H1 (cell line): ENCODE results near the gene TMEM272. TPM values are rescaled to one million over a fixed set of nuclear protein-coding genes. Genes with fewer than 3 reads are reported as not detected.

Source experiments
- BACH1 ChIP-seq: IDR thresholded peaks from 2 replicates; pipeline ENCODE4 v1.6.1; 2012; ENCODE audit warnings: low read length, improper control_type of control experiment
- BRCA1 ChIP-seq: IDR thresholded peaks from 2 replicates; pipeline ENCODE4 v1.6.1; 2012; ENCODE audit warnings: low read depth, low read length, improper control_type of control experiment
- CBX5 ChIP-seq: fragments of 300-800, 300-1000 bp; sonication (generic); IDR thresholded peaks from 2 replicates; pipeline ENCODE4 v1.7.1; 2016; ENCODE audit warnings: antibody characterized with exemption, low read length, low read depth
- CHD2 ChIP-seq: IDR thresholded peaks from 2 replicates; pipeline ENCODE4 v1.6.1; 2012; ENCODE audit warnings: low read length, improper control_type of control experiment
- RFX5 ChIP-seq: IDR thresholded peaks from 2 replicates; pipeline ENCODE4 v1.6.1; 2011; ENCODE audit warnings: low read depth, low read length, improper control_type of control experiment, borderline replicate concordance
- RXRA ChIP-seq: IDR thresholded peaks from 2 replicates; pipeline ENCODE4 v1.6.1; 2011; ENCODE audit warnings: low read depth, mild to moderate bottlenecking, low read length, moderate library complexity; ENCODE audit not compliant: insufficient read depth
- TAF7 ChIP-seq: optimal IDR thresholded peaks from 2 replicates; pipeline ENCODE3; 2011; ENCODE audit warnings: low read depth, mild to moderate bottlenecking, inconsistent platforms, low read length, moderate library complexity, borderline replicate concordance
- YY1 ChIP-seq: IDR thresholded peaks from 2 replicates; pipeline ENCODE4 v1.6.1; 2011; ENCODE audit warnings: low read depth, mild to moderate bottlenecking, low read length
- ZNF274 ChIP-seq: IDR thresholded peaks from 2 replicates; pipeline ENCODE4 v1.7.0; 2012; ENCODE audit warnings: low read length, borderline replicate concordance; ENCODE audit errors: extremely low read depth
- polyA plus RNA-seq, 7 experiments: library from polyadenylated mRNA; depleted of rRNA in 3 of 7; stranded (reverse) in 5 of 7; unstranded in 2 of 7; fragments of >200 nt in 5 of 7; fragments of 200-250 nt in 2 of 7; gene quantifications; 1 replicate in 5 of 7; 2 replicates in 1 of 7; 4 replicates in 1 of 7; pipeline versions ENCODE4 v1.2.1 to v1.2.3, GENCODE V29; 2011 to 2013; ENCODE audit warnings: missing spikeins in 2 of 7, mixed read lengths in 2 of 7
- total RNA-seq: library from RNA; stranded (reverse); fragmentation: NEBNext Ultra II Directional; extraction: Animal tissue kit (Norgen Biotek cat#: 25700); gene quantifications from 2 replicates; pipeline ENCODE4 v1.2.1, GENCODE V29; 2021
- TF ChIP-seq, protein P1 (sequence below): fragments of 300-600 bp; sonication (generic); IDR thresholded peaks from 2 replicates; pipeline ENCODE4 v1.7.1; 2012; ENCODE audit warnings: low read length, moderate library complexity, mild to moderate bottlenecking, inconsistent platforms; ENCODE audit not compliant: insufficient replicate concordance

TMEM272 gene
- total and polyA plus RNA-seq, 2 of the 8 experiments (the other 6 are each of a cell fraction or from before 2014, with no cell fraction given) = 0.05 TPM; not detected in 1

DNA sequence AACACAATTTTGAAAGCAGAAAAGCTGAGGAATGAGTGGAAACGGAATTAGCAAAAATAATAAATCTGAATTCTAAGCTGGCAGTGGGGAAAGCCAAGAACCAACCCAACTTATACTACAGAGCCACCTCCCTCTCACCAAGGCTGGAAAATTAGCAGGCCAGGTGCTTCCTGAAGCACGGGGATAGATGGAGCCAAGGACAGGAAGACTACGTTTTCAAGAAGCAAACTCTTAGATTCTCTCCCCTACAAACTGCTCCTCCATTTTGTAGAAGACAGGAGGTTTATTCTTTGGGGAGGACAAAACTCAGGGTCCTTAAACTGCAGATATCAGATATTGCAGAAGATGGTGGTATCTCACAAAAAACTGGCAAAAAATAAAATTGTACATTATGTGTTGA is 25.6 kb upstream of the TMEM272 start (continued):
- TF ChIP-seq, protein P1, sequence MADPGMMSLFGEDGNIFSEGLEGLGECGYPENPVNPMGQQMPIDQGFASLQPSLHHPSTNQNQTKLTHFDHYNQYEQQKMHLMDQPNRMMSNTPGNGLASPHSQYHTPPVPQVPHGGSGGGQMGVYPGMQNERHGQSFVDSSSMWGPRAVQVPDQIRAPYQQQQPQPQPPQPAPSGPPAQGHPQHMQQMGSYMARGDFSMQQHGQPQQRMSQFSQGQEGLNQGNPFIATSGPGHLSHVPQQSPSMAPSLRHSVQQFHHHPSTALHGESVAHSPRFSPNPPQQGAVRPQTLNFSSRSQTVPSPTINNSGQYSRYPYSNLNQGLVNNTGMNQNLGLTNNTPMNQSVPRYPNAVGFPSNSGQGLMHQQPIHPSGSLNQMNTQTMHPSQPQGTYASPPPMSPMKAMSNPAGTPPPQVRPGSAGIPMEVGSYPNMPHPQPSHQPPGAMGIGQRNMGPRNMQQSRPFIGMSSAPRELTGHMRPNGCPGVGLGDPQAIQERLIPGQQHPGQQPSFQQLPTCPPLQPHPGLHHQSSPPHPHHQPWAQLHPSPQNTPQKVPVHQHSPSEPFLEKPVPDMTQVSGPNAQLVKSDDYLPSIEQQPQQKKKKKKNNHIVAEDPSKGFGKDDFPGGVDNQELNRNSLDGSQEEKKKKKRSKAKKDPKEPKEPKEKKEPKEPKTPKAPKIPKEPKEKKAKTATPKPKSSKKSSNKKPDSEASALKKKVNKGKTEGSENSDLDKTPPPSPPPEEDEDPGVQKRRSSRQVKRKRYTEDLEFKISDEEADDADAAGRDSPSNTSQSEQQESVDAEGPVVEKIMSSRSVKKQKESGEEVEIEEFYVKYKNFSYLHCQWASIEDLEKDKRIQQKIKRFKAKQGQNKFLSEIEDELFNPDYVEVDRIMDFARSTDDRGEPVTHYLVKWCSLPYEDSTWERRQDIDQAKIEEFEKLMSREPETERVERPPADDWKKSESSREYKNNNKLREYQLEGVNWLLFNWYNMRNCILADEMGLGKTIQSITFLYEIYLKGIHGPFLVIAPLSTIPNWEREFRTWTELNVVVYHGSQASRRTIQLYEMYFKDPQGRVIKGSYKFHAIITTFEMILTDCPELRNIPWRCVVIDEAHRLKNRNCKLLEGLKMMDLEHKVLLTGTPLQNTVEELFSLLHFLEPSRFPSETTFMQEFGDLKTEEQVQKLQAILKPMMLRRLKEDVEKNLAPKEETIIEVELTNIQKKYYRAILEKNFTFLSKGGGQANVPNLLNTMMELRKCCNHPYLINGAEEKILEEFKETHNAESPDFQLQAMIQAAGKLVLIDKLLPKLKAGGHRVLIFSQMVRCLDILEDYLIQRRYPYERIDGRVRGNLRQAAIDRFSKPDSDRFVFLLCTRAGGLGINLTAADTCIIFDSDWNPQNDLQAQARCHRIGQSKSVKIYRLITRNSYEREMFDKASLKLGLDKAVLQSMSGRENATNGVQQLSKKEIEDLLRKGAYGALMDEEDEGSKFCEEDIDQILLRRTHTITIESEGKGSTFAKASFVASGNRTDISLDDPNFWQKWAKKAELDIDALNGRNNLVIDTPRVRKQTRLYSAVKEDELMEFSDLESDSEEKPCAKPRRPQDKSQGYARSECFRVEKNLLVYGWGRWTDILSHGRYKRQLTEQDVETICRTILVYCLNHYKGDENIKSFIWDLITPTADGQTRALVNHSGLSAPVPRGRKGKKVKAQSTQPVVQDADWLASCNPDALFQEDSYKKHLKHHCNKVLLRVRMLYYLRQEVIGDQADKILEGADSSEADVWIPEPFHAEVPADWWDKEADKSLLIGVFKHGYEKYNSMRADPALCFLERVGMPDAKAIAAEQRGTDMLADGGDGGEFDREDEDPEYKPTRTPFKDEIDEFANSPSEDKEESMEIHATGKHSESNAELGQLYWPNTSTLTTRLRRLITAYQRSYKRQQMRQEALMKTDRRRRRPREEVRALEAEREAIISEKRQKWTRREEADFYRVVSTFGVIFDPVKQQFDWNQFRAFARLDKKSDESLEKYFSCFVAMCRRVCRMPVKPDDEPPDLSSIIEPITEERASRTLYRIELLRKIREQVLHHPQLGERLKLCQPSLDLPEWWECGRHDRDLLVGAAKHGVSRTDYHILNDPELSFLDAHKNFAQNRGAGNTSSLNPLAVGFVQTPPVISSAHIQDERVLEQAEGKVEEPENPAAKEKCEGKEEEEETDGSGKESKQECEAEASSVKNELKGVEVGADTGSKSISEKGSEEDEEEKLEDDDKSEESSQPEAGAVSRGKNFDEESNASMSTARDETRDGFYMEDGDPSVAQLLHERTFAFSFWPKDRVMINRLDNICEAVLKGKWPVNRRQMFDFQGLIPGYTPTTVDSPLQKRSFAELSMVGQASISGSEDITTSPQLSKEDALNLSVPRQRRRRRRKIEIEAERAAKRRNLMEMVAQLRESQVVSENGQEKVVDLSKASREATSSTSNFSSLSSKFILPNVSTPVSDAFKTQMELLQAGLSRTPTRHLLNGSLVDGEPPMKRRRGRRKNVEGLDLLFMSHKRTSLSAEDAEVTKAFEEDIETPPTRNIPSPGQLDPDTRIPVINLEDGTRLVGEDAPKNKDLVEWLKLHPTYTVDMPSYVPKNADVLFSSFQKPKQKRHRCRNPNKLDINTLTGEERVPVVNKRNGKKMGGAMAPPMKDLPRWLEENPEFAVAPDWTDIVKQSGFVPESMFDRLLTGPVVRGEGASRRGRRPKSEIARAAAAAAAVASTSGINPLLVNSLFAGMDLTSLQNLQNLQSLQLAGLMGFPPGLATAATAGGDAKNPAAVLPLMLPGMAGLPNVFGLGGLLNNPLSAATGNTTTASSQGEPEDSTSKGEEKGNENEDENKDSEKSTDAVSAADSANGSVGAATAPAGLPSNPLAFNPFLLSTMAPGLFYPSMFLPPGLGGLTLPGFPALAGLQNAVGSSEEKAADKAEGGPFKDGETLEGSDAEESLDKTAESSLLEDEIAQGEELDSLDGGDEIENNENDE = no peak
- TF ChIP-seq CHD2 (no peak), TAF7 (no peak), RXRA (no peak), BRCA1 (no peak), YY1 (no peak), ZNF274 (no peak), BACH1 (no peak), RFX5 (no peak), CBX5 (no peak)
- TF ChIP-seq, all 59 proteins: peak for 0
